ENCODE measurements around the gene NRF1.
"Not testable (repeated sequence)": the region's sequence is repeated elsewhere in the genome, so short reads cannot be mapped to it uniquely, and the experiment has no call there.

NRF1 gene

GRCh38 chr7:129784783-129785684, 173.5 kb downstream of the NRF1 start:
- Histone ChIP-seq H3K4me3 (ENCODE audit: low read length) (no peak overlapping the region), H3K4me1 (ENCODE audit: insufficient read depth, low read length) (peaks cover 12% of the 10 kb centered on the region), H3K36me3 (ENCODE audit: insufficient read depth, low read length) (no peaks in the 10 kb centered on the region), H3K27me3 (ENCODE audit: insufficient read depth, low read length) (peaks cover 93% of the 10 kb centered on the region), H3K9me3 (ENCODE audit: low read length) (no peaks in the 10 kb centered on the region), H2AFZ (ENCODE audit: low read depth, low read length) (no peak overlapping the region)

GRCh38 chr7:129785685-129786514, 174.4 kb downstream of the NRF1 start:
- no peaks in the 10 kb centered on the region for H3K36me3 ChIP-seq (ENCODE audit: insufficient read depth, low read length)
- no peak overlapping the region for H3K4me3 ChIP-seq (ENCODE audit: low read length)
- no peak overlapping the region for H2AFZ ChIP-seq (ENCODE audit: low read depth, low read length)
- peaks cover 88% of the 10 kb centered on the region for H3K27me3 ChIP-seq (ENCODE audit: insufficient read depth, low read length)
- peaks cover 12% of the 10 kb centered on the region for H3K4me1 ChIP-seq (ENCODE audit: insufficient read depth, low read length)
- no peaks in the 10 kb centered on the region for H3K9me3 ChIP-seq (ENCODE audit: low read length)

- no peak overlapping the region for H3K4me3 ChIP-seq (ENCODE audit: low read length)
- no peaks in the 10 kb centered on the region for H3K9me3 ChIP-seq (ENCODE audit: low read length)
- H3K4me1 ChIP-seq (ENCODE audit: insufficient read depth, low read length): peaks cover 12% of the 10 kb centered on the region
- no peak overlapping the region for H2AFZ ChIP-seq (ENCODE audit: low read depth, low read length)
- H3K36me3 ChIP-seq (ENCODE audit: insufficient read depth, low read length): no peaks in the 10 kb centered on the region
- H3K27me3 ChIP-seq (ENCODE audit: insufficient read depth, low read length): peaks cover 77% of the 10 kb centered on the region
Measured at GRCh38 chr7:129786825-129787563, 175.5 kb downstream of the NRF1 start.

GRCh38 chr7:129789000-129789399, 177.5 kb downstream of the NRF1 start:
- H3K27me3 ChIP-seq (ENCODE audit: insufficient read depth, low read length): peaks cover 60% of the 10 kb centered on the region
- no peak overlapping the region for H2AFZ ChIP-seq (ENCODE audit: low read depth, low read length)
- no peaks in the 10 kb centered on the region for H3K36me3 ChIP-seq (ENCODE audit: insufficient read depth, low read length)
- peaks cover 13% of the 10 kb centered on the region for H3K4me1 ChIP-seq (ENCODE audit: insufficient read depth, low read length)
- no peak overlapping the region for H3K4me3 ChIP-seq (ENCODE audit: low read length)
- no peaks in the 10 kb centered on the region for H3K9me3 ChIP-seq (ENCODE audit: low read length)

GRCh38 chr7:129789652-129790051, 178.1 kb downstream of the NRF1 start:
- H3K36me3 ChIP-seq (ENCODE audit: insufficient read depth, low read length): no peaks in the 10 kb centered on the region
- no peaks in the 10 kb centered on the region for H3K9me3 ChIP-seq (ENCODE audit: low read length)
- H3K27me3 ChIP-seq (ENCODE audit: insufficient read depth, low read length): peaks cover 53% of the 10 kb centered on the region
- H3K4me3 ChIP-seq (ENCODE audit: low read length): no peak overlapping the region
- no peak overlapping the region for H2AFZ ChIP-seq (ENCODE audit: low read depth, low read length)
- peaks cover 13% of the 10 kb centered on the region for H3K4me1 ChIP-seq (ENCODE audit: insufficient read depth, low read length)

GRCh38 chr7:129790136-129790535, 178.6 kb downstream of the NRF1 start:
- peaks cover 50% of the 10 kb centered on the region for H3K27me3 ChIP-seq (ENCODE audit: insufficient read depth, low read length)
- H3K9me3 ChIP-seq (ENCODE audit: low read length): no peaks in the 10 kb centered on the region
- peaks cover 13% of the 10 kb centered on the region for H3K4me1 ChIP-seq (ENCODE audit: insufficient read depth, low read length)
- no peaks in the 10 kb centered on the region for H3K36me3 ChIP-seq (ENCODE audit: insufficient read depth, low read length)
- H2AFZ ChIP-seq (ENCODE audit: low read depth, low read length): no peak overlapping the region
- no peak overlapping the region for H3K4me3 ChIP-seq (ENCODE audit: low read length)

- H3K4me1 ChIP-seq (ENCODE audit: insufficient read depth, low read length): peaks cover 4% of the 10 kb centered on the region
- H3K36me3 ChIP-seq (ENCODE audit: insufficient read depth, low read length): no peaks in the 10 kb centered on the region
- no peak overlapping the region for H3K4me3 ChIP-seq (ENCODE audit: low read length)
- peak overlapping the region; percentile 19 for H2AFZ ChIP-seq (ENCODE audit: low read depth, low read length)
- H3K9me3 ChIP-seq (ENCODE audit: low read length): no peaks in the 10 kb centered on the region
- H3K27me3 ChIP-seq (ENCODE audit: insufficient read depth, low read length): peaks cover 24% of the 10 kb centered on the region
Measured at GRCh38 chr7:129792721-129793120, 181.2 kb downstream of the NRF1 start.

GRCh38 chr7:129793506-129794310, 182.2 kb downstream of the NRF1 start:
- no peak overlapping the region for H2AFZ ChIP-seq (ENCODE audit: low read depth, low read length)
- peaks cover 4% of the 10 kb centered on the region for H3K4me1 ChIP-seq (ENCODE audit: insufficient read depth, low read length)
- peaks cover 16% of the 10 kb centered on the region for H3K27me3 ChIP-seq (ENCODE audit: insufficient read depth, low read length)
- H3K9me3 ChIP-seq (ENCODE audit: low read length): no peaks in the 10 kb centered on the region
- no peaks in the 10 kb centered on the region for H3K36me3 ChIP-seq (ENCODE audit: insufficient read depth, low read length)
- no peak overlapping the region for H3K4me3 ChIP-seq (ENCODE audit: low read length)

- not testable (repeated sequence) for H3K27me3 ChIP-seq (ENCODE audit: insufficient read depth, low read length); H3K9me3 ChIP-seq (ENCODE audit: low read length); H3K36me3 ChIP-seq (ENCODE audit: insufficient read depth, low read length); H2AFZ ChIP-seq (ENCODE audit: low read depth, low read length); H3K4me3 ChIP-seq (ENCODE audit: low read length); H3K4me1 ChIP-seq (ENCODE audit: insufficient read depth, low read length)
Measured at GRCh38 chr7:129794461-129794860, 182.9 kb downstream of the NRF1 start.

- Histone ChIP-seq H2AFZ (ENCODE audit: low read depth, low read length) (no peak overlapping the region), H3K36me3 (ENCODE audit: insufficient read depth, low read length) (no peaks in the 10 kb centered on the region), H3K9me3 (ENCODE audit: low read length) (no peaks in the 10 kb centered on the region), H3K27me3 (ENCODE audit: insufficient read depth, low read length) (peaks cover 6% of the 10 kb centered on the region), H3K4me3 (ENCODE audit: low read length) (no peak overlapping the region), H3K4me1 (ENCODE audit: insufficient read depth, low read length) (peaks cover 4% of the 10 kb centered on the region)
Measured at GRCh38 chr7:129796186-129796775, 184.8 kb downstream of the NRF1 start.

- Histone ChIP-seq H3K4me3 (ENCODE audit: low read length) (no peak overlapping the region), H3K36me3 (ENCODE audit: insufficient read depth, low read length) (no peaks in the 10 kb centered on the region), H3K27me3 (ENCODE audit: insufficient read depth, low read length) (peaks cover 6% of the 10 kb centered on the region), H2AFZ (ENCODE audit: low read depth, low read length) (no peak overlapping the region), H3K4me1 (ENCODE audit: insufficient read depth, low read length) (peaks cover 4% of the 10 kb centered on the region), H3K9me3 (ENCODE audit: low read length) (no peaks in the 10 kb centered on the region)
Measured at GRCh38 chr7:129797214-129797789, 185.8 kb downstream of the NRF1 start.

Measured in neuron (in vitro differentiated cells).